HL-60 (cell line): ENCODE results near the gene TBL1XR1.
A peak's percentile ranks its signal among the peaks of the same experiment; 100 is the strongest.

Experiments
- DNase-seq, 2 experiments: peaks; one replicate each; pipeline ENCODE4 v3.0.0-alpha.2; 2010 to 2020; ENCODE audit warnings: low read depth in 1 of 2, low spot score in 1 of 2
- H3K27ac ChIP-seq: fragments of 250-450 bp; sonication (Bioruptor Pico); replicated peaks from 2 replicates; pipeline ENCODE4 v1.5.1; 2020; ENCODE audit warnings: mild to moderate bottlenecking, moderate library complexity
- H3K27me3 ChIP-seq: fragments of 250-450 bp; sonication (Bioruptor Pico); 2 replicates; pipeline ENCODE4 v1.5.1; 2021; ENCODE audit warnings: mild to moderate bottlenecking, moderate library complexity; ENCODE audit not compliant: insufficient read depth, poor library complexity, severe bottlenecking
- H3K4me3 ChIP-seq: replicated peaks from 2 replicates; pipeline ENCODE4 v1.5.1; 2011; ENCODE audit warnings: mild to moderate bottlenecking, control low read depth, low read length; ENCODE audit not compliant: insufficient read depth
- CTCF ChIP-seq: IDR thresholded peaks from one replicate; pipeline ENCODE4 v1.5.1; 2011; ENCODE audit warnings: low read length, control low read depth, inconsistent platforms; ENCODE audit not compliant: insufficient read depth
- GABPA ChIP-seq: IDR thresholded peaks from 2 replicates; pipeline ENCODE4 v1.6.1; 2012; ENCODE audit warnings: low read depth
- POLR2AphosphoS5 ChIP-seq: IDR thresholded peaks from 2 replicates; pipeline ENCODE4 v1.6.1; 2012; ENCODE audit warnings: low read depth
- REST ChIP-seq: IDR thresholded peaks from 2 replicates; pipeline ENCODE4 v1.6.1; 2012; ENCODE audit warnings: low read depth; ENCODE audit not compliant: insufficient replicate concordance
- SPI1 ChIP-seq: IDR thresholded peaks from 2 replicates; pipeline ENCODE4 v1.6.1; 2012; ENCODE audit warnings: low read depth, mild to moderate bottlenecking, borderline replicate concordance

Gene TBL1XR1

GRCh38 chr3:177145381-177145780, 51.9 kb downstream of the TBL1XR1 start:
- DNase-seq, result no peak
- no peak overlapping the region for H3K4me3 ChIP-seq
- TF ChIP-seq REST (no peak), GABPA (no peak), SPI1 (no peak), POLR2AphosphoS5 (no peak), CTCF (no peak)
- H3K27me3 ChIP-seq, result no peaks in the 10 kb centered on the region
- H3K27ac ChIP-seq, result no peak overlapping the region

DNA sequence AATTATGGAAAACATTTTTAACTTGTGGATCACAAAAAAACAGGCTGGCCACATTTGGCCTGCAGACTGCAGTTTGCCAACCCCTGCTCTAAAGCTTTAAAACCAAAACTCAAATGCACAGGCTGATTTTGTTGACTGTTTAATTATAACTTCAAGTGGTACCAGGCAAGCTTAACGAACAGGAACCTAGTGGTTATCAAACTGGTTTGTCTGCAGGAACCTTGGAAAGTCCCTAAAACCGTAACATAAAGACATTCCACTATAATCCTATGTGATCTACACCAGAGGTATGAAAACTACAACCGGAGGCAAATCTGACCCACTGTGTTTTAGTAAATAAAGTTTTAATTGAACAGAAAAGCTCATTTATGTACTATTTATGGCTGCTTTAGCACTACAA, 52.4 kb downstream of the TBL1XR1 start:
- Histone ChIP-seq H3K4me3 (no peak overlapping the region), H3K27ac (no peak overlapping the region), H3K27me3 (no peaks in the 10 kb centered on the region)
- DNase-seq, result no peak
- TF ChIP-seq POLR2AphosphoS5, result no peak
- no peak for TF ChIP-seq CTCF
- TF ChIP-seq REST, result no peak
- no peak for TF ChIP-seq GABPA
- no peak for TF ChIP-seq SPI1

- no peak overlapping the region for H3K4me3 ChIP-seq
- no peak for DNase-seq
- no peaks in the 10 kb centered on the region for H3K27me3 ChIP-seq
- H3K27ac ChIP-seq, result peak overlapping the region; percentile 12; the same call in 1 of the 2 replicates
- TF ChIP-seq REST (no peak), POLR2AphosphoS5 (no peak), SPI1 (no peak), GABPA (no peak), CTCF (no peak)
Observed at GRCh38 chr3:177141899-177142646, 55.2 kb downstream of the TBL1XR1 start.
